HG02938 (cell line): ENCODE measurements around the gene HSD17B12.

Experiments
- ATAC-seq: cut with Tn5 transposase; IDR thresholded peaks from one replicate; pipeline ENCODE4 v1.9.1; 2021; ENCODE audit warnings: mild to moderate bottlenecking, moderate library complexity; ENCODE audit not compliant: unreplicated experiment

Gene HSD17B12

DNA sequence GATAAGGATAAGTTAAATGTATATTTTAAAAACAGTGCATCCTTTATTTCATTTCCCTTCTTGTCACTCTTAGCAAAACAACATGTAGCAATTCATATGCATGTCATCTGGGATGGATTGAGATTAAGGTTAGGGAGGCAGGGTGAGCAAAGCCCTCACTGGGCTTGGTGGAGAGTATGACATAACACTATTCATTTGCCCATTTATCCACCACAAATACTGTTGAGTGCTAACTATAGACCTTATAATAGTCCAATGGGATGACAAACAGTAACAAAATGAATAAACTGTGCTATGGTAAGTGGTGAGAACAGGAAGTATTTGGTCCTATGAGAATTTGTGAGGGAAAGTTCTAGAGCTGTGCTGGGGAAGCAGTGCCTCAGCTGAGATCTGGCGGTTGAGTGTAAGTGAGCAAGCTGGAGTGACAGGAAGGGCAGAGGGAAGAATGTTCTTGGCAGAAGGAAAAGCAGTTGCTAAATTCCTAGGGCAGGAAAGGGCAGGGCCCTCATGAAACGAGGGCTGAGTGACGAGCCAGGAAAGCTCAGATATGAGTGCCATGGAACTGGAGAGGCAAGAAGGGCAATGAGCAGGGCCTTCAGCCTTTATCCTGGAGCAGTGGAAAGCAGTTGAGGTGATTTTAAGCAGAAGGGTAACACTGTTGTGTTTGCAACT, 6.7 kb downstream of the HSD17B12 start:
- no peak for ATAC-seq

DNA sequence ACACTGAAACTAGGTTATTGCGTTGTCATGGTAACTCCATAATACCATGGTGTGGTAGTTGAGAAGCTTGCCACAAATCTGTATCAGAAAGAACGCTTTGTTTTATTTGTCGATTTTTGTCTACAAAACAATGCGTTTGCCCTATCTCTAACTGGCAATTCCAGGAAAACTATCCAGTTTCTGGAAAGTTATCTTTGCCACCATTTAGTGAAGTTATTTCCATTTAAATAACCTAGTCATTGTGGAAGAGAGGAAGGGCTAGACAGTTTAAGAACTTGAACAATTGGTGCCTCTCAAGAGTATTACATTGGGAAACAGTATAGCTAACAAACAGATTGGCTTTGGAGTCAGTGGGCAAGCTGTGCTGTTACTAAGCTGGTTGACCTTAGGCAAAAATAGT, 7.9 kb downstream of the HSD17B12 start:
- no peak for ATAC-seq

- no peak for ATAC-seq
Measured at GRCh38 chr11:43689167-43689566, 8.6 kb downstream of the HSD17B12 start.

DNA sequence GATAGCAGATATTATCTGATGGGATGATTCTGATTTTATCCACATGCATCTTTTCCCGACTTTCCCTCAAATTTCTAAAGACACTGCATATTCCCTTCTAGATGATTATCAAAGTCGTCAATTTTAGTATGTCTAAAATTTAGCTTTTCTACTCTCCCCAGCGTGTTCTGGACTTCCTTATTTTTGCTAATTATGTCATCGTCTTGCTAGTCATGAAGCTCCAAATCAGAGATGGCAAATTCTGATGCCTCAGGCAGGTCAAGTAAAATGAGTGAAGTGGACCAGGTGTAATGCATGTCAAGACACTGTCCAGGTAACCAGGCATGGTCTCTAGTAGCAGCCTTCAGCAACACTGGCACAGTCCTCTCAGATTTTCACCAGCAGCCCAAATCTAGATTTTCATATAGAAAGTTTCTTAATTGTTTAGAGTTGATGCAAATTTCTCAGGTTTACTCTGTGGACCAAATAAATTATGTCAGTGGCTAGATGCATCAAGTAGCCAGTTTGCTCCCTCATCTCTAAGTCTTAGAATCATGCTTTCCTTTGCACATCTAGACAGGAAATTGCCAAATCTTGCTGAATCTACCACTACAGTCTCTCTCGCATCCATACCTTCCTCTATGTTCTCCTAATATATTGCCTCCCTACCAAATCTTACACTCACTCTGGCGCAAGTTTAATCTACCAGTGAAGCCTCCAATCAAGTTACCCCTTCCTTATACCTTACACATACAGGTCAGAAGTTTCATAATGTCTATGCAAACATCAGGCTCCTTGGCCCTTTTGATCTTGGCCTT, 10.6 kb downstream of the HSD17B12 start:
- no peak for ATAC-seq

- ATAC-seq, result no peak
Measured at GRCh38 chr11:43691806-43692205, 11.3 kb downstream of the HSD17B12 start.

DNA sequence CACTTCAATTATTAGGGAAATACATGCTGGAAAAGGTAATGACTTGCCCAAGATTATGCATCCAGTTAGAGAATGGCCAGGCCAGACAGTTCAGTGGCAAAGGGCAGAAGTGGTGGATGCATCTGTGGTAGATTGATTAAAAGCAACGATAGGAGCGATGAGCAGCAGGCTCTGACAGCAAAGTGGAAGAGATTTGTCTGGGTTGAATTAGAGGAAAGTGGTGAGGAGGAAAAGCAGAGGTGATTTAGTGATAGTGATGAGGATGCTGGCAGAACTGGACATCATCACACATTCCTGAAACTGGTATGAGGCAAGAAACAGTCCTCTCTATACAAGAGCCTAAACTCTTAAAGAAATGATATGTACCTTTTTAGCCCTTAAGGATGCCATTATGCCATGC, 12.5 kb downstream of the HSD17B12 start:
- no peak for ATAC-seq

GRCh38 chr11:43693731-43694130, 13.2 kb downstream of the HSD17B12 start:
- ATAC-seq, result no peak

DNA sequence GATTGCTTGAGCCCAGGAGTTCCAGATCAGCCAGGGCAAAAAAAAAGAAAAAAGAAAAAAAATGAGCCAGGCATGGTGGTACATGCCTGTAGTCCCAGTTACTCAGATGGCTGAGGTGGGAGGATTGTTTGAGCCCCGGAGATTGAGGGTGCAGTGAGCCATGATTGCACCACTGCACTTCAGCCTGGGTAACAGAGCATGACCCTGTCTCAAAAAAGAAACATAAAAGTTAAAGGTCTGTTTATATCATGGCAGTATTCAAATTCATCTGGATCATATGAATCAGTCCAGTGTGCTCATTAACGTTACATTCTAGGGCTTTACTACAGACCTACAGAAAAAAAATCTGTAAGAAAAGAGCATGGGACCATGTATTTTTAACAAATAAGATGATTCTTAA, 13.9 kb downstream of the HSD17B12 start:
- ATAC-seq, result peak; percentile 46

DNA sequence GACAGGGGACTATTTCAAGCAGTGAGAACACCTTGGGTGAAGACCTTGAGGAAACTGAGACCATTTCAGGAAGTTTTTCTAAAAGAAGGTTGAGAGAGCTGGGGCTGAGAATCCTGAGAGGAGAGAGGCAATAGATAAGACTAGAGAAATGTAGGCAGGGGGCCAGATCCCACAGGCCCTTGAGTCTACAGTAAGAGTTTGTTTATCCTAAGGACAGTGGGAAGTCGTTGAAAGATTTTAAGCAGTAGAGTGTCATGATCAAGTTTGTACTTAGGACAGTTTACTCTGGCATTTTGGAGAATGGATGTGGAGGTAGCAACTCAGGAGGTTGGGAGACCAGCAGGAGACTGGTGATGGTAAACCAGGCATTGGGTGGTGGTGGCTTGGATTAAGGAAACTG, 17.1 kb downstream of the HSD17B12 start:
- ATAC-seq, result no peak

- ATAC-seq, result no peak
Measured at GRCh38 chr11:43699870-43700269, 19.3 kb downstream of the HSD17B12 start.

DNA sequence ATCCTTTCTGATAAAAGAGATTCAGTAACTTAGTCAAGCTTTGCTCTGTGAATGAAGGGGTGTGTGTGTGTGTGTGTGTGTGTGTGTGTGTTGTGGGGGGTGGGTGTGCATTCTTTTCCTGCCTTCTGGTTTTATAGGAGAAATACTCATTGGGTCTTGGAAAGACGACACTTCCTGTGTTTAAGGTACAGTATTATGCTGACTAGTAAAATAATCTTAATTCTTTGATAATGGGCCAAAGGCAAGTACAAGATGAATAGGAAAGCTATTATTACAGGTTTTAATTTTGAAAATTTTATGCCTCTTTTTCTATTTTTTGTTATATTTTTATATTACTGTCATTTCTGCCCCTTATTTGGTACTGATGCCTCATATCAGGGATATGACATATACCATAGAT, 26.1 kb downstream of the HSD17B12 start:
- ATAC-seq, result no peak

DNA sequence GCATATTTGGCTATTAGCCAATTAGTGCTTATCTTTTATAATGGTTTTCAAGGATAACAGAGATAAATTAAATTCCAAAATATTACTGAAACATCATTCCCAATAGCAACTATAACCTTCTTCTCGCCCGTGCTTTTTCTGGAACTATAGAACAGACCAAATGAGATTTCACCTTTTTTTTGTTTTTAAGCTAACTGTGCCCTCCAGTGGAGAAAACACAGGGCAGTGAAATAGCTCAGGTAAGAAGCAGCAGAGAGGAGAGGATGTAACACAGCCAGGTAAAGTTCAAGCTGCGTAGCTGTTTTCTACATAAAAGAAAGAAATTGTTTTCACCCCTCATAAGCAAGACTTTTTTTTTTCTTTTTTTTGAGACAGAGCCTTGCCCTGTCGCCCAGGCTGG, 28.2 kb downstream of the HSD17B12 start:
- ATAC-seq, result no peak

- no peak for ATAC-seq
Measured at GRCh38 chr11:43709689-43710088, 29.2 kb downstream of the HSD17B12 start.

- no peak for ATAC-seq
Measured at GRCh38 chr11:43712676-43713075, 32.1 kb downstream of the HSD17B12 start.

DNA sequence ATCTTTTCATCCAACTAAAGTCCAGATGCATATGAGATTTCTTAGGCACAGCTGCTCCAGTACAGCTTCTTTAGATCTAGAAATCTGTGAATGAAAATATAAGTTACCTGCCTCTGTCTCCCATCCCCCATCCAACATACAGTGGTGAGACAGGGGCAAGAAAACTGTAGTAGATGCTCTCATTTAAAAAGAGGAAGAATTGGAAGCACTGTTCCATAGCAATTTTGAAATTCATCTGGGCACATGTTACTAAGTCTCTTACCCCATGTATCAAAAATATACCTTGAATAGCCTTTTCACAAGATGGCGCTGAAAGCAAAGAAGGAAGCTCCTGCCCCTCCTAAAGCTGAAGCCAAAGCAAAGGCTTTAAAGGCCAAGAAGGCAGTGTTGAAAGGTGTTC, 37.8 kb downstream of the HSD17B12 start:
- ATAC-seq, result no peak

GRCh38 chr11:43723617-43724016, 43.1 kb downstream of the HSD17B12 start:
- no peak for ATAC-seq

DNA sequence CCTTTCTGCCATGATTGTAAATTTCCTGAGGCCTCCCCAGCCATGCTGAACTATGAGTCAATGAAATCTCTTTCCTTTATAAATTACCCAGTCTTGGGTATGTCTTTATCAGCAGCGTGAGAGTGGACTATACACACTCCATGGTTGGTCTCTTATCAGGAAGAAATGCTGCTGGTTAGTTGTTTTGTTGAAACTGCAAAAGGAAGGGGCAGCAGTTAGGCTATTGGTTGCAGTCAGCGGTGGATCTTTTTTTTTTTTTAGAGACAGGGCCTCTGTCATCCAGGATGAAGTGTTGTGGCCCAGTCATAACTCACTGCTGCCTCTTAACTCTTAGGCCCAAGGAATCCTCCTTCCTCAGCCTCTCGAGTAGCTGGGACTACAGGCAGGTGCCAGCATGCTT, 51.7 kb downstream of the HSD17B12 start:
- ATAC-seq, result no peak

GRCh38 chr11:43734256-43734655, 53.7 kb downstream of the HSD17B12 start:
- ATAC-seq, result no peak

GRCh38 chr11:43735115-43735514, 54.6 kb downstream of the HSD17B12 start:
- ATAC-seq, result no peak

DNA sequence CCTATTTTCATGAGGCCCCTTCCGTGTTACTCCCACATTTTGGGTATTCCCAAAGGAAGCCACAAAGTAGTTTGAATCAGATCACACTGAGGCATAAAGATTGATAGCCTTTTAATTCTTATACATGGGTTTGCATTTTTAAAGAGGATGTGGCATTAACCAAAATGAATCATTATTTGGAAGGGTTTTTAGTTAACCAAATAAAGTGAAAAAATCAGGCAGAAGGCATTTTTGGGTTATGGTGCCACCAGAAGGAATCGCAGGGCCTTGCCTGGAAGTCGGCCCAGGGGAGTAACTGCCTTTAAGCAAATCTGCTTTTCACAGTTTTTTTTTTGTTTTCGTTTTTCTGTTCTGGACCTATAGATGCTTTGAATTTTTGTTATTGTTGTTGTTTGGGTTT, 55.4 kb downstream of the HSD17B12 start:
- no peak for ATAC-seq

DNA sequence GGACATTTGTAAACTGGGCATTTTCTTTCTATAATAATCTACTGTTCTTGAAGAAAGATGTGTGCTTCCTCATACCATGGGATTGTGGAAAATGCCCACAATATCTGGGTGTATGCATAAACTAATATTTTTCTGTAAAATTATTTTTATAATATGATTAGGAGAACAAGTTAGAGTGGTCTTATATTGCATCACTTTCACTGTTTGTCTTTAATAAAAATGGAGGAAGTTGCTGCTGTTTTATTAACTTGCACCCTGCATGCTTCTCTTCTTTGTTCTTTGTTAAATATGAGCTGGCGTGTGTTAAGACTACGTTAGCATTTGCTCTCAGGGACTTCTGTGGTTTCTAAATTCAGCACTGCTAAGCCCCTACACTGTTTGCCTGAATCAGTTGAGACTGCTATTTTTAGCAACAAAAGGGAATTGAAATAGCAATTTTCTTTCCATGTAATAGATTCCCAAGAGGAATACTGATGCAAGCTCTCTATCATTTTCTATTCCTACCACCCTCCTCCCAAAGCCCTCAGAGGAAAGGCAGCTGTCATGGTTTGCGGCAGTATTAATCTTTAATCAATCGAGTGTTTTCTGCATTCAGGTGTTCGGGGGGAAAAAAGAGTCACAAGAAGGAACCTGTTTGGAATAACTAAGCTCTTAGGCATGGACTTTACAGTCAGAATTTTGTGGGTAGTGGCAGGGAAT, 56.1 kb downstream of the HSD17B12 start:
- no peak for ATAC-seq

GRCh38 chr11:43737201-43737590, 56.7 kb downstream of the HSD17B12 start:
- ATAC-seq, result no peak
